CD8-positive, alpha-beta memory T cell (primary cell): Measurements from ENCODE around the gene C2CD5. TPM values are rescaled to one million over a fixed set of nuclear protein-coding genes. Genes with fewer than 3 reads are reported as not detected.

ENCODE experiments used
- CTCF ChIA-PET: fragments of 350-600 bp; sonication (Branson Sonifier 250); formaldehyde crosslinking; loops from one replicate; lab custom pipeline; 2021; ENCODE audit warnings: antibody characterized with exemption; lab: Charles Lee
- POLR2A ChIA-PET: fragments of 350-600 bp; sonication (Branson Sonifier 250); formaldehyde crosslinking; loops from one replicate; lab custom pipeline; 2021; ENCODE audit warnings: antibody characterized with exemption; lab: Charles Lee
- DNase-seq, 5 donors: peaks; one replicate each; pipeline versions ENCODE4 v3.0.0 to v3.0.0-alpha.2; 2020 to 2022; ENCODE audit warnings: mixed read lengths in 1 of 5
- H3K27ac ChIP-seq: one replicate; pipeline ENCODE4 v1.7.0; 2013; ENCODE audit warnings: low read depth, mild to moderate bottlenecking, low read length, moderate library complexity
- H3K27me3 ChIP-seq: 2 replicates; pipeline ENCODE4 v1.7.0; 2013; ENCODE audit warnings: low read length, mild to moderate bottlenecking; ENCODE audit not compliant: insufficient read depth, poor library complexity, severe bottlenecking
- H3K36me3 ChIP-seq: 2 replicates; pipeline ENCODE4 v1.7.0; 2013; ENCODE audit warnings: mild to moderate bottlenecking, low read length, moderate library complexity; ENCODE audit not compliant: insufficient read depth
- H3K4me1 ChIP-seq: 2 replicates; pipeline ENCODE4 v1.7.0; 2013; ENCODE audit warnings: mild to moderate bottlenecking, low read length, moderate library complexity; ENCODE audit not compliant: insufficient read depth
- H3K4me3 ChIP-seq: 2 replicates; pipeline ENCODE4 v1.7.0; 2013; ENCODE audit warnings: mild to moderate bottlenecking, low read length
- H3K9me3 ChIP-seq: 2 replicates; pipeline ENCODE4 v1.7.0; 2013; ENCODE audit warnings: mild to moderate bottlenecking, low read length
- H3K27ac Mint-ChIP-seq, 8 donors: one replicate each; pipeline ENCODE4 v1.8.0; 2020 to 2021; ENCODE audit warnings: mixed read lengths in 8 of 8, mild to moderate bottlenecking in 6 of 8, inconsistent platforms in 3 of 8, moderate library complexity in 3 of 8
- H3K27me3 Mint-ChIP-seq, 2 donors: one replicate each; pipeline ENCODE4 v1.8.0; 2020 to 2021; ENCODE audit warnings: mixed read lengths in 2 of 2, mild to moderate bottlenecking in 1 of 2, moderate library complexity in 1 of 2
- H3K36me3 Mint-ChIP-seq, 3 donors: one replicate each; pipeline ENCODE4 v1.8.0; 2020 to 2021; ENCODE audit warnings: mixed read lengths in 3 of 3, inconsistent platforms in 1 of 3, mild to moderate bottlenecking in 1 of 3
- H3K4me1 Mint-ChIP-seq, 3 donors: one replicate each; pipeline ENCODE4 v1.8.0; 2020 to 2021; ENCODE audit warnings: mixed read lengths in 3 of 3, inconsistent platforms in 1 of 3, mild to moderate bottlenecking in 1 of 3
- H3K4me3 Mint-ChIP-seq, 7 donors: one replicate each; pipeline ENCODE4 v1.8.0; 2020 to 2021; ENCODE audit warnings: mixed read lengths in 7 of 7, mild to moderate bottlenecking in 6 of 7, moderate library complexity in 4 of 7, inconsistent platforms in 2 of 7
- H3K9me3 Mint-ChIP-seq, 5 donors: one replicate each; pipeline ENCODE4 v1.8.0; 2020 to 2022; ENCODE audit warnings: mixed read lengths in 5 of 5, mild to moderate bottlenecking in 3 of 5, moderate library complexity in 2 of 5, inconsistent platforms in 1 of 5
- polyA plus RNA-seq: library from polyadenylated mRNA; unstranded; fragments of 300-500 nt; fragmentation: Illumina TruSeq; gene quantifications from one replicate; pipeline ENCODE4 v1.2.3, GENCODE V29; 2021
- total RNA-seq, 2 experiments: library from RNA; stranded (reverse); gene quantifications; one replicate each; pipeline ENCODE4 v1.2.3, GENCODE V29; 2021

The C2CD5 gene
- total and polyA plus RNA-seq, 3 experiments from 2014 or later: 17.9 to 26.2 (median 25.3) TPM

GRCh38 chr12:22535038-22535437 is 9.3 kb downstream of the C2CD5 start:
- ChIA-PET CTCF (no interaction called here), POLR2A (no interaction called here)
- Histone ChIP-seq H3K9me3 (no peaks in the 10 kb centered on the region), H3K4me3 (no peak overlapping the region), H3K27me3 (no peaks in the 10 kb centered on the region), H3K4me1 (peaks cover 36% of the 10 kb centered on the region), H3K36me3 (peaks cover 12% of the 10 kb centered on the region), H3K27ac (no peak overlapping the region)
- Mint-ChIP-seq H3K36me3 (peaks cover 12 to 41% (median 25%) of the 10 kb centered on the region in 3 donors), H3K9me3 (no peaks in the 10 kb centered on the region), H3K4me3 (no peak overlapping the region), H3K4me1 (peaks cover 41 to 67% (median 63%) of the 10 kb centered on the region in 3 donors), H3K27me3 (no peaks in the 10 kb centered on the region), H3K27ac (no peak overlapping the region)
- DNase-seq: no peak

- H3K27ac ChIP-seq: no peak overlapping the region
- Mint-ChIP-seq H3K27me3 (no peaks in the 10 kb centered on the region), H3K36me3 (peaks cover 12 to 42% (median 21%) of the 10 kb centered on the region in 3 donors), H3K27ac (peak overlapping the region in 3 of 8 donors; percentile 12 to 38 (median 31)), H3K4me3 (no peak overlapping the region), H3K4me1 (peaks cover 36 to 61% (median 49%) of the 10 kb centered on the region in 3 donors), H3K9me3 (no peaks in the 10 kb centered on the region)
- no peak for DNase-seq
- ChIA-PET POLR2A (no interaction called here), CTCF (interaction anchor here (3.4 kb wide), 1 partner anchor 11 kb away, joined by 9 read pairs; the partner anchor contains the start of gene C2CD5)
- no peak overlapping the region for H3K4me3 ChIP-seq
- H3K4me1 ChIP-seq: peaks cover 26% of the 10 kb centered on the region
- peaks cover 12% of the 10 kb centered on the region for H3K36me3 ChIP-seq
- H3K27me3 ChIP-seq: no peaks in the 10 kb centered on the region
- no peaks in the 10 kb centered on the region for H3K9me3 ChIP-seq
Measured at GRCh38 chr12:22533155-22533554, 11.2 kb downstream of the C2CD5 start.

DNA sequence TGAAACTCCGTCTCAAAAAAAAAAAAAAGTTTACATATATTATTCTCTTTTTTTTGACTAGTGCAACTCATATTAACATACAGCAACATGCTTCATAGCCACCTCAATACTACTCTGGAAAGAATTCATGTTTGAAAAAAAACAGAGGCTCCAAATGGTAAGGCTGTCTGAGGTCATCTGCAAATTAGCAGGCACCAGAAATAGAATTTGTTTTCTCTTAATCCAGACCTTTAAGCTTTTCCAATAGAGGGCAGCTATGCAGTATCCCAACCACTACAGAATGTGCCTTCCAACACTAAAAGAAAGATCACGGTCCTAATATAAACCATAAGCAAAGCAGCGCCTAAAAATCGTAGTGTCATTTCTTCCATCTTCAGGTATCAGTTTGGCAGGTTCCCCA is 12.0 kb downstream of the C2CD5 start:
- Histone ChIP-seq H3K36me3 (peaks cover 12% of the 10 kb centered on the region), H3K4me3 (no peak overlapping the region), H3K4me1 (peaks cover 21% of the 10 kb centered on the region), H3K27ac (no peak overlapping the region), H3K9me3 (no peaks in the 10 kb centered on the region), H3K27me3 (no peaks in the 10 kb centered on the region)
- no peaks in the 10 kb centered on the region for H3K27me3 Mint-ChIP-seq
- peaks cover 33 to 52% (median 40%) of the 10 kb centered on the region in 3 donors for H3K4me1 Mint-ChIP-seq
- H3K9me3 Mint-ChIP-seq: no peaks in the 10 kb centered on the region
- ChIA-PET CTCF (interaction anchor here (1.3 to 3.4 kb wide), 2 partner anchors 12 to 95 kb away, joined by 3 to 9 read pairs; partner anchors contain the start of gene C2CD5), POLR2A (no interaction called here)
- H3K27ac Mint-ChIP-seq: no peak overlapping the region
- peaks cover 12 to 44% (median 21%) of the 10 kb centered on the region in 3 donors for H3K36me3 Mint-ChIP-seq
- H3K4me3 Mint-ChIP-seq: no peak overlapping the region
- DNase-seq: no peak

DNA sequence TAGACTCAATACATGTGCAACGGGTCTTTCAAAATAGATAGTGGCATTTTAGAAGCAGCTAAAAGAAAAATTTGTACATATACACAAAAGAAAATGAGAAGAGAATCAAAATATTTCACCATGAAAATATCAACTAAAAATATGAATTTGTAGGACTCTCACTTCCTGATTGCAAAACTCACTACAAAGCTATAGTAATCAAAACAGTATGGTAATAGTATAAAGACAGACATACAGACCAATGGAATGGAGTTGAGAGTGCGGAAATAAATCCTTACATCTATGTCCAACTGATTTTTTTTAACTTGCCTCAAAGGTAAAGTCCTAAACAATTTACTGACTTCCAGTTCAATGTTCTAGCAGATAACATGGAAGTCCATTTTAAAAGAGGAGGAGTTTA is 13.1 kb downstream of the C2CD5 start:
- Histone ChIP-seq H3K27me3 (no peaks in the 10 kb centered on the region), H3K9me3 (no peaks in the 10 kb centered on the region), H3K4me3 (no peak overlapping the region), H3K4me1 (peaks cover 12% of the 10 kb centered on the region), H3K27ac (no peak overlapping the region), H3K36me3 (peaks cover 12% of the 10 kb centered on the region)
- no peaks in the 10 kb centered on the region for H3K27me3 Mint-ChIP-seq
- CTCF ChIA-PET: interaction anchor here (1.2 to 3.4 kb wide), 3 partner anchors 13 to 99 kb away, joined by 3 to 9 read pairs (median 5); partner anchors contain the start of gene C2CD5
- H3K4me1 Mint-ChIP-seq: peaks cover 25 to 41% (median 29%) of the 10 kb centered on the region in 3 donors
- H3K27ac Mint-ChIP-seq: peak overlapping the region in 1 of 8 donors; percentile 46
- H3K9me3 Mint-ChIP-seq: no peaks in the 10 kb centered on the region
- POLR2A ChIA-PET: interaction anchor here (0.6 kb wide), 1 partner anchor 109 kb away, joined by 3 read pairs; no protein-coding TSS in a partner anchor
- peaks cover 12 to 46% (median 21%) of the 10 kb centered on the region in 3 donors for H3K36me3 Mint-ChIP-seq
- no peak overlapping the region for H3K4me3 Mint-ChIP-seq
- DNase-seq: no peak

DNA sequence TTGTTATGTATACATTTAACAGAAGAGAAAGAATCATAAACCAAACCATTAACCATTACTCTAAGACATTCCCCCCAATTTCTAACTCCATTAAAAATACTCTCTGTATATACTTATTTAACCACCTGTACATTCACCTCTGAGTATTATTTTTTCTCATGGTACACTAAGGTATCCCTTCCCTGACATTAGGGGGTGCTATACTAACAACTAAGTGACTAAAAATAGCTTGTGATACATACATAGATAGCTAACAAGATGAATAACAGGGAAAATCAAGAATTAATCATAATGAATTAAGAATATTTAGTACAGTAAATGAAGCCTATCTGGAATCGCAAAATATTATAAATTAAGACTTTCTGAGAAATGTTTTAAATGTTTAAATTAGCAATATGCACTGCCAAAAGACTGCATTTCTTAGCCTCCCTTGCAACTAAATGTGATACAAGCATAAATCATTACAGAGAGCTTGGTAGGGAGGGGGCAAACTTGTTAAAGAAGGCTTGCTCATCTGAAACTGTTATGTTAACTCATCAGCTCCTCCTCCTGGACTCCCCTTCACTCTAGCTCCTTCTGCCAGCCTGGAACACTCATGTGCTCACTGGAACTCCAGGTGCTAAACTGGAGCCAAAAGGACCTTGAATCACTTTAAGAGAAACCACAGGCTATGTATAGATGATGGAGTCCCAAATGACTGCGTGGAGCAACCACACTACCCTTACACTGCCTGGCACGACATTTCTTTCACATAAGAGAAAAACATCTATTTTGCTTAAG is 14.9 kb downstream of the C2CD5 start:
- H3K27me3 ChIP-seq: no peaks in the 10 kb centered on the region
- Mint-ChIP-seq H3K4me3 (no peak overlapping the region), H3K9me3 (no peaks in the 10 kb centered on the region), H3K27ac (peak overlapping the region in 1 of 8 donors; percentile 73), H3K4me1 (peaks cover 13 to 27% (median 16%) of the 10 kb centered on the region in 3 donors), H3K27me3 (no peaks in the 10 kb centered on the region), H3K36me3 (peaks cover 12 to 52% (median 21%) of the 10 kb centered on the region in 3 donors)
- no peaks in the 10 kb centered on the region for H3K9me3 ChIP-seq
- no peak overlapping the region for H3K27ac ChIP-seq
- peak in 2 of 5 donors; percentile 32 to 40 for DNase-seq
- H3K36me3 ChIP-seq: peaks cover 12% of the 10 kb centered on the region
- ChIA-PET POLR2A (interaction anchor here (1.3 kb wide), 1 partner anchor 15 kb away, joined by 3 read pairs; the partner anchor contains the start of gene C2CD5), CTCF (interaction anchor here (0.6 to 1.3 kb wide), 11 partner anchors 13 to 448 kb away, joined by 3 to 5 read pairs (median 3); partner anchors contain the start of gene C2CD5)
- no peak overlapping the region for H3K4me3 ChIP-seq
- H3K4me1 ChIP-seq: no peaks in the 10 kb centered on the region

DNA sequence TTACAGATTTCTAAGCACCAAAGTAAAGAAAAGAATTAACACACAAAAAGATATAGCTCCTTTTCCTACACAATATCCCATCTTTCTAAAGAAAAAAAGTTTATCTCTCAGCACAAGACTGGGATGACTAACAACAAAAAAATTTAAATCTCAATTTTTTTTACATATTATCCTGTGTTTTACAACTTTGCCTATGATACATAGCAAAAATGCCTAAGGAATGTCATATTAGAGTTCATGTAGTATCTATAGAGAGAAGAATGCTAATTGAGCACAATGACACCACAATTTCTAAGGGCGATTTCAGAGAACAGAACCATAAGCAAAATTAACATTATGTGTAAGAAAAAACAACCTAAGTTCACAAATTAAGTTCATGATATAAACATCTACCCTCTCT is 16.3 kb downstream of the C2CD5 start:
- Mint-ChIP-seq H3K27me3 (no peaks in the 10 kb centered on the region), H3K4me3 (no peak overlapping the region), H3K4me1 (peaks cover 7 to 18% (median 7%) of the 10 kb centered on the region in 3 donors), H3K36me3 (peaks cover 12 to 51% (median 20%) of the 10 kb centered on the region in 3 donors), H3K9me3 (no peaks in the 10 kb centered on the region), H3K27ac (peak overlapping the region in 1 of 8 donors; percentile 58)
- Histone ChIP-seq H3K27me3 (no peaks in the 10 kb centered on the region), H3K36me3 (peaks cover 7% of the 10 kb centered on the region), H3K4me1 (no peaks in the 10 kb centered on the region), H3K4me3 (no peak overlapping the region), H3K9me3 (no peaks in the 10 kb centered on the region), H3K27ac (no peak overlapping the region)
- no peak for DNase-seq
- POLR2A ChIA-PET: no interaction called here
- CTCF ChIA-PET: interaction anchor here (1.7 kb wide), 1 partner anchor 10 kb away, joined by 3 read pairs; no protein-coding TSS in a partner anchor

DNA sequence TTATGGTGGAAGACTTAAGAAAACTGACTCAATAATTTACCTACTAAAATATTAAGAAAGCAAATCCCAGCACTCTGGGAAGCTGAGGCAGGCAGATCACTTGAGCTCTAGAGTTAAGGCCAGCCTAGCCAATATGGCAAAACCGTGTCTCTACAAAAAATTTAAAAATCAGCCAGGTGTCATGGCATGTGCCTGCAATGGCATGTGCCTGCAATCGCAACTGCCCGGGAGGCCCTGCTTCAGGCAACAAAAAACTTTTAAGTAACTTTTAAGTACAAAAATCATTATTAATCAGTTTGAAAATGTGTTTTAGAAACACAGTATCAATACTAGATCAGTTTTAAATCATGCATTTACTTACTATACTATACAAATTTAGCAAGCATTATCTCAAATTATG is 17.5 kb downstream of the C2CD5 start:
- CTCF ChIA-PET: interaction anchor here (1.7 kb wide), 1 partner anchor 8 kb away, joined by 3 read pairs; no protein-coding TSS in a partner anchor
- Histone ChIP-seq H3K4me1 (no peaks in the 10 kb centered on the region), H3K27ac (no peak overlapping the region), H3K27me3 (no peaks in the 10 kb centered on the region), H3K36me3 (no peaks in the 10 kb centered on the region), H3K4me3 (no peak overlapping the region), H3K9me3 (no peaks in the 10 kb centered on the region)
- POLR2A ChIA-PET: no interaction called here
- Mint-ChIP-seq H3K4me1 (peaks cover 0 to 14% (median 5%) of the 10 kb centered on the region in 3 donors), H3K27ac (no peak overlapping the region), H3K27me3 (no peaks in the 10 kb centered on the region), H3K9me3 (no peaks in the 10 kb centered on the region), H3K4me3 (peak overlapping the region in 1 of 7 donors; percentile 32), H3K36me3 (peaks cover 7 to 51% (median 17%) of the 10 kb centered on the region in 3 donors)
- DNase-seq: no peak

DNA sequence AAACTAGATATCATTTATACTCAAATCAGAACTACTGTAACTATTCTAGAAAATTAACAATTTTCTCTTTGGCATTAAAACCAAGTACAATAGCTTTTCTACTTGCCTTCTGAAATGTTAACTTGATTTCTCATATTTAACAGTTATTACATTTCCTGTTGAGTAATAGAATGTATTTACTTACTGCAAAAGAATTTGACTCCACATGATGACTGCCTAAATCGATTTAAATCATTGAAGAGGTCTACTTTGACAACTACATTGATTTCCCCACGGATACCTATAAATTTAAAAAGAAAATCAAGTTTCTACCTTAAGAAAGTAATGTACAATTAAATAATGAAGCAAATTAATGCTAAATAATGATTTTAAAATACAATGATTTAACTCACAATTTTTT is 18.9 kb downstream of the C2CD5 start:
- ChIA-PET POLR2A (no interaction called here), CTCF (no interaction called here)
- Histone ChIP-seq H3K9me3 (no peaks in the 10 kb centered on the region), H3K4me1 (no peaks in the 10 kb centered on the region), H3K27ac (no peak overlapping the region), H3K4me3 (no peak overlapping the region), H3K36me3 (no peaks in the 10 kb centered on the region), H3K27me3 (no peaks in the 10 kb centered on the region)
- H3K27ac Mint-ChIP-seq: no peak overlapping the region
- peaks cover 0 to 50% (median 10%) of the 10 kb centered on the region in 3 donors for H3K36me3 Mint-ChIP-seq
- H3K9me3 Mint-ChIP-seq: no peaks in the 10 kb centered on the region
- no peak overlapping the region for H3K4me3 Mint-ChIP-seq
- DNase-seq: no peak
- H3K4me1 Mint-ChIP-seq: peaks cover 0 to 10% (median 5%) of the 10 kb centered on the region in 3 donors
- H3K27me3 Mint-ChIP-seq: no peaks in the 10 kb centered on the region
